Neural progenitor cell (in vitro differentiated cells): ENCODE results near the gene ASTN2. TPM values are rescaled to one million over a fixed set of nuclear protein-coding genes. Genes with fewer than 3 reads are reported as not detected.

ENCODE experiments used
- DNase-seq: peaks from one replicate; pipeline ENCODE4 v3.0.0-alpha.2; 2016; ENCODE audit warnings: low spot score
- H2AFZ ChIP-seq: fragments of 200-600 bp; sonication (generic); replicated peaks from 2 replicates; pipeline ENCODE4 v1.6.1; 2016; ENCODE audit warnings: antibody characterized with exemption
- H3F3A ChIP-seq: fragments of 200-600 bp; sonication (generic); 2 replicates; pipeline ENCODE4 v1.6.1; 2016; ENCODE audit warnings: antibody characterized with exemption, low read depth
- H3K27ac ChIP-seq: fragments of 200-600 bp; sonication (generic); 2 replicates; pipeline ENCODE4 v1.5.1; 2016; ENCODE audit warnings: mild to moderate bottlenecking
- H3K27me3 ChIP-seq: fragments of 200-600 bp; sonication (generic); 2 replicates; pipeline ENCODE4 v1.6.1; 2016; ENCODE audit warnings: mild to moderate bottlenecking, moderate library complexity
- H3K36me3 ChIP-seq: fragments of 200-600 bp; sonication (generic); 2 replicates; pipeline ENCODE4 v1.5.1; 2016
- H3K4me1 ChIP-seq: fragments of 200-600 bp; sonication (generic); 2 replicates; pipeline ENCODE4 v1.6.1; 2016; ENCODE audit warnings: mixed run types
- H3K4me2 ChIP-seq: fragments of 200-600 bp; sonication (generic); 2 replicates; pipeline ENCODE4 v1.6.1; 2016
- H3K4me3 ChIP-seq: fragments of 200-600 bp; sonication (generic); 2 replicates; pipeline ENCODE4 v1.5.1; 2016
- H3K79me2 ChIP-seq: fragments of 200-600 bp; sonication (generic); 2 replicates; pipeline ENCODE4 v1.6.1; 2016; ENCODE audit warnings: low read depth
- H3K9ac ChIP-seq: fragments of 200-600 bp; sonication (generic); 2 replicates; pipeline ENCODE4 v1.6.1; 2016
- H3K9me3 ChIP-seq: fragments of 200-600 bp; sonication (generic); 2 replicates; pipeline ENCODE4 v1.5.1; 2016; ENCODE audit warnings: low read depth
- H4K20me1 ChIP-seq: fragments of 200-600 bp; sonication (generic); 2 replicates; pipeline ENCODE4 v1.6.1; 2016; ENCODE audit warnings: low read depth
- H3K27ac Mint-ChIP-seq: 3 replicates; pipeline ENCODE4 v1.8.0; 2021; ENCODE audit warnings: mixed read lengths
- H3K27me3 Mint-ChIP-seq: 2 replicates; pipeline ENCODE4 v1.8.0; 2022; ENCODE audit warnings: low read depth, mild to moderate bottlenecking, inconsistent platforms, moderate library complexity, mixed read lengths; ENCODE audit not compliant: insufficient read depth
- H3K36me3 Mint-ChIP-seq: 3 replicates; pipeline ENCODE4 v1.8.0; 2021; ENCODE audit warnings: mixed read lengths
- H3K4me1 Mint-ChIP-seq: 3 replicates; pipeline ENCODE4 v1.8.0; 2021; ENCODE audit warnings: mixed read lengths
- H3K4me3 Mint-ChIP-seq: 3 replicates; pipeline ENCODE4 v1.8.0; 2021; ENCODE audit warnings: mild to moderate bottlenecking, moderate library complexity, mixed read lengths
- H3K9me3 Mint-ChIP-seq: 3 replicates; pipeline ENCODE4 v1.8.0; 2020; ENCODE audit warnings: mixed read lengths
- CTCF ChIP-seq: fragments of 200-600 bp; sonication (generic); IDR thresholded peaks from 2 replicates; pipeline ENCODE4 v1.5.1; 2017; ENCODE audit warnings: antibody characterized with exemption, mild to moderate bottlenecking
- EZH2 ChIP-seq: fragments of 200-600 bp; sonication (generic); IDR thresholded peaks from 2 replicates; pipeline ENCODE4 v1.6.1; 2017; ENCODE audit warnings: antibody characterized with exemption, mild to moderate bottlenecking, moderate library complexity
- EZH2phosphoT487 ChIP-seq: fragments of 200-600 bp; sonication (generic); IDR thresholded peaks from 2 replicates; pipeline ENCODE4 v1.6.1; 2017; ENCODE audit warnings: antibody characterized with exemption
- total RNA-seq: library from RNA; depleted of rRNA; stranded (reverse); fragments of >200 nt; gene quantifications from 2 replicates; pipeline ENCODE4 v1.2.3, GENCODE V29; 2015; ENCODE audit warnings: low replicate concordance

ASTN2 gene
- total RNA-seq, 1 donor from 2014 or later, result 8.0 TPM

- H3K27ac Mint-ChIP-seq, result no peak overlapping the region
- no peak overlapping the region for H2AFZ ChIP-seq
- H3K4me3 ChIP-seq, result no peak overlapping the region
- peaks cover 17% of the 10 kb centered on the region for H3K79me2 ChIP-seq
- H3K9me3 ChIP-seq, result no peaks in the 10 kb centered on the region
- H3K4me3 Mint-ChIP-seq, result no peak overlapping the region
- no peak for DNase-seq
- H3K4me2 ChIP-seq, result no peak overlapping the region
- H3K27me3 Mint-ChIP-seq, result peaks cover 2% of the 10 kb centered on the region
- peaks cover 50% of the 10 kb centered on the region for H3K36me3 Mint-ChIP-seq
- H3K4me1 ChIP-seq, result no peaks in the 10 kb centered on the region
- H3K9ac ChIP-seq, result no peak overlapping the region
- no peaks in the 10 kb centered on the region for H3K9me3 Mint-ChIP-seq
- H3K36me3 ChIP-seq, result no peaks in the 10 kb centered on the region
- H3F3A ChIP-seq, result no peaks in the 10 kb centered on the region
- H4K20me1 ChIP-seq, result peaks cover 7% of the 10 kb centered on the region
- TF ChIP-seq EZH2 (no peak), CTCF (no peak), EZH2phosphoT487 (no peak)
- no peaks in the 10 kb centered on the region for H3K4me1 Mint-ChIP-seq
- H3K27ac ChIP-seq, result no peak overlapping the region
- H3K27me3 ChIP-seq, result no peaks in the 10 kb centered on the region
Measured at GRCh38 chr9:116697362-116697761, 717.5 kb downstream of the ASTN2 start.

GRCh38 chr9:116695438-116695837 is 719.4 kb downstream of the ASTN2 start:
- Mint-ChIP-seq H3K9me3 (no peaks in the 10 kb centered on the region), H3K4me3 (no peak overlapping the region), H3K36me3 (peaks cover 37% of the 10 kb centered on the region), H3K27ac (no peak overlapping the region), H3K4me1 (no peaks in the 10 kb centered on the region), H3K27me3 (peaks cover 2% of the 10 kb centered on the region)
- H2AFZ ChIP-seq, result no peak overlapping the region
- no peaks in the 10 kb centered on the region for H3F3A ChIP-seq
- no peaks in the 10 kb centered on the region for H3K36me3 ChIP-seq
- H4K20me1 ChIP-seq, result peaks cover 14% of the 10 kb centered on the region
- H3K4me2 ChIP-seq, result no peak overlapping the region
- H3K27me3 ChIP-seq, result no peaks in the 10 kb centered on the region
- no peak overlapping the region for H3K4me3 ChIP-seq
- H3K9me3 ChIP-seq, result no peaks in the 10 kb centered on the region
- H3K4me1 ChIP-seq, result no peaks in the 10 kb centered on the region
- peaks cover 29% of the 10 kb centered on the region for H3K79me2 ChIP-seq
- H3K9ac ChIP-seq, result no peak overlapping the region
- H3K27ac ChIP-seq, result no peak overlapping the region
- TF ChIP-seq EZH2, result no peak
- no peak for TF ChIP-seq EZH2phosphoT487
- TF ChIP-seq CTCF, result no peak
- DNase-seq, result no peak

- no peak overlapping the region for H3K4me3 Mint-ChIP-seq
- no peaks in the 10 kb centered on the region for H3K9me3 Mint-ChIP-seq
- Histone ChIP-seq H3K4me1 (no peaks in the 10 kb centered on the region), H3K27ac (no peak overlapping the region), H2AFZ (no peak overlapping the region), H3K9me3 (no peaks in the 10 kb centered on the region), H3K9ac (no peak overlapping the region), H3F3A (no peaks in the 10 kb centered on the region), H4K20me1 (peaks cover 14% of the 10 kb centered on the region), H3K79me2 (peaks cover 29% of the 10 kb centered on the region), H3K36me3 (no peaks in the 10 kb centered on the region), H3K4me3 (no peak overlapping the region), H3K27me3 (no peaks in the 10 kb centered on the region), H3K4me2 (no peak overlapping the region)
- no peak overlapping the region for H3K27ac Mint-ChIP-seq
- H3K27me3 Mint-ChIP-seq, result peaks cover 2% of the 10 kb centered on the region
- TF ChIP-seq CTCF (no peak), EZH2phosphoT487 (no peak), EZH2 (no peak)
- no peaks in the 10 kb centered on the region for H3K4me1 Mint-ChIP-seq
- H3K36me3 Mint-ChIP-seq, result peaks cover 31% of the 10 kb centered on the region
- no peak for DNase-seq
Measured at GRCh38 chr9:116694785-116695291, 720.0 kb downstream of the ASTN2 start.
